ENCODE data around the gene RAPGEF5.

DNA sequence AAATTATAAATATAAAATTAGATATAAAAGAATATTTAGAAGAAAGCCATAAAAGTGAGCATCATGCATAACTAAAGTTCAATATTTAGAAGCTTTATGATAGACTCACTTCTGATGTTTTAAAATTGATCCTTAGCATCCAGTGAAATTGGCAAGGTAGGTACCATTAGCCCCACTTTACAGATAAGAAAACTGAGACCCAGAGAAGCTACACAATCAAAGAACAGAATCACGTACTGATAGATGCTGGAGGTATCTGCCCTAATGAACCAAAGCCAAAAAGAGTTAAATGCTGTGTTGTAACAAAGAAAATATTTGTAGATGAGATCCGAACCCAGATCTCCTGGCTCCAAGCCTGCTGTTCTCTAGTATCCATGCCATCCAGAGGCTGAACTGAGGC is 42.6 kb upstream of the RAPGEF5 start:
- TF ChIP-seq EZH2 (IDR thresholded peaks at IDR 0.05) (no peak), POLR2AphosphoS5 (IDR thresholded peaks at IDR 0.05; ENCODE audit: borderline replicate concordance, low read depth, low read length) (no peak), FOXP2 (optimal IDR thresholded peaks at IDR 0.05; ENCODE audit: control extremely low read depth, extremely low read length, insufficient read depth) (no peak)
